Stomach smooth muscle (tissue), 2 donors: ENCODE measurements around the gene SRGAP2C.
"Not testable (repeated sequence)": the region's sequence is repeated elsewhere in the genome, so short reads cannot be mapped to it uniquely, and the experiment has no call there.

Source experiments
- H3K27ac ChIP-seq: one replicate; pipeline ENCODE4 v1.7.0; 2013; ENCODE audit warnings: mild to moderate bottlenecking, low read length, inconsistent platforms
- H3K27me3 ChIP-seq, 2 donors: one replicate each; pipeline ENCODE4 v1.7.0; 2013; ENCODE audit warnings: low read length in 2 of 2; ENCODE audit not compliant: insufficient read depth in 2 of 2, control insufficient read depth in 1 of 2
- H3K36me3 ChIP-seq, 2 donors: one replicate each; pipeline ENCODE4 v1.7.0; 2013; ENCODE audit warnings: low read length in 2 of 2; ENCODE audit not compliant: control insufficient read depth in 2 of 2, insufficient read depth in 2 of 2
- H3K4me1 ChIP-seq: one replicate; pipeline ENCODE4 v1.7.0; 2013; ENCODE audit warnings: low read length; ENCODE audit not compliant: control insufficient read depth, insufficient read depth
- H3K4me3 ChIP-seq, 2 donors: one replicate each; pipeline ENCODE4 v1.7.0; 2013; ENCODE audit warnings: low read length in 2 of 2
- H3K9ac ChIP-seq, 2 donors: one replicate each; pipeline ENCODE4 v1.7.0; 2013; ENCODE audit warnings: low read length in 2 of 2, mild to moderate bottlenecking in 1 of 2
- H3K9me3 ChIP-seq, 2 donors: one replicate each; pipeline ENCODE4 v1.7.0; 2013; ENCODE audit warnings: low read length in 2 of 2; ENCODE audit not compliant: control insufficient read depth in 2 of 2
- donor health status: healthy.
- donor health status: Pancreatic carcinoma.

The SRGAP2C gene

DNA sequence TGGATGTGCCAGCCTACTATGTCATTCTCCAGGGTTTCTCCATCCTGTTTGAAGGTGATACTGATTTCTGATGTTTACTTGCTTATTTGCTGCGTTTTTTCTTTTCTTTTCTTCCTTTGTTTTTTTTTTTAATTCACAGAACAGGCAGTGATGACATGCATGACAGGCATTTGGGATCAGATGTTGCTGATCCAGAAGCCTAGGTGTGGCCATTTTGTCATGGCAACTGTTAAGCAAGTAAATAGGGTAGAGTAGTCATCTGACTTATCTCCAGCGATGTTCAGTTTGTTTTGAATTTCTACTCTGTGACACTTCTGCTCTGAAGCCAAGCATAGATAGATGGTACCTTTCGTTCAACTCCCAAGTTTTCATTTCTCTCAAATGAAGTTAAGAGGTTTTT lies 181.4 kb downstream of the SRGAP2C start:
- H3K9ac ChIP-seq, H3K27ac ChIP-seq, H3K9me3 ChIP-seq, H3K27me3 ChIP-seq, H3K36me3 ChIP-seq, H3K4me1 ChIP-seq, H3K4me3 ChIP-seq: not testable (repeated sequence)

DNA sequence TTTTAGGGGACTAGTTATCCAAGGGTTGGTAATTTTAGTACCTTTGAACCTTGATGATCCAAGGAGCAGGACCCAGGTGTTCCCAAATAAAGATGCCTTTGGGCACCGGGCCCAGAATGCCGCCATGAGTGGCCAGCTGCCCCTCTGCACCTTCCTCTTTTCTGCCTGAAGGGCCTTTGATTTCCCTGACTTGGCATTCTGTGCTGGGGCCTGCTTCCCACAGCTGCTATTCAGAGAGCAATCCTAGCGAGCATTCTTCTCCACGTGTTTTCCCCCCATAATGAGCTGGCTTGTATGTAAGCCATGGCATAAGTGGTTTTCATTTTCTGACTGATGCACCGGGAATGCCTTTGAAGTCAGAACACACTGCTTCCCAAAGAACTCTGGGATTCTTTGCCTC lies 184.1 kb downstream of the SRGAP2C start:
- not testable (repeated sequence) for H3K4me3 ChIP-seq, H3K9me3 ChIP-seq, H3K9ac ChIP-seq, H3K27me3 ChIP-seq, H3K4me1 ChIP-seq, H3K27ac ChIP-seq, H3K36me3 ChIP-seq

DNA sequence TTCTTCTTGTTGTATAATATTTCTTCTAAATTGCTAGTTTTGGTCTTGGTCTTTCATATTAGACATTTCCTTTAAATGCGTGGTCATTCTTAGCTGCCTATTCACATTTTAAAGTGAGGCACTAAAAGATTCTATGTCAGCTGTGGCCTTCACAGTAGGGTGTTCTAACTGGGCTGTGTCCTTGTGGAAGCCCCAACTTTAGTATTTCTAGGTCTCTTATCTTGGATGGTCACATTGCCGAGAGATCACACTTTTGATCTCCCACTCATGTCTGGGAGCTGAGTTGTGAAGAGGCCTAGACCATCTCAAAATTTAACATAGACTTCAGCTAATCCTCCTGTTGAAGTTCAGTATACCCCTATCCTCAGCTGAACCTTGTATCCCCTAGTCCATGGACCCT lies 185.2 kb downstream of the SRGAP2C start:
- H3K9me3 ChIP-seq, H3K27ac ChIP-seq, H3K4me3 ChIP-seq: not testable (repeated sequence)

DNA sequence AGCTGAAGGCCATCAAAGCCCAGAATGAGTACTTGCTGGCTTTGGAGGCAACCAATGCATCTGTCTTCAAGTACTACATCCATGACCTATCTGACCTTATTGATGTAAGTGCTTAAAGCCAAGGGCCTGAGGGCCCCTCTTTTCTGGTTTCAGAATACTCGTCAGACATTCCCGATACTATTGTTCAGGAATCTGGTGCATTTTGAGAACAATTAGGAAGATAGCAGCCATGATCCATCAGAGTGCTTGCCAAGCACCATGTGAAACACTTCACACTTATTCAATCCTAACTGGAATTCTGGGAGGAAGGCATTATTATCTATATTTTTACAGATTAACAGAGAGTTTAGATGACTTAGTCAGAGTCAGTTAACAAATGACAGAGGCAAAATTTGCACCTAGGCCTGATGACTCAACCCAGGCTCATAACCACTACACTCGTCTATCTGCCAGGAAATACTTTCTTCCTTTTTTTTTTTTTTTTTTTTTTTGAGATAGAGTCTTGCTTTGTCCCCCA lies 190.1 kb downstream of the SRGAP2C start:
- H3K9ac ChIP-seq, H3K9me3 ChIP-seq, H3K4me3 ChIP-seq, H3K4me1 ChIP-seq, H3K27me3 ChIP-seq, H3K27ac ChIP-seq, H3K36me3 ChIP-seq: not testable (repeated sequence)

More for the DNA sequence above, 185.2 kb downstream of the SRGAP2C start:
- not testable (repeated sequence) for H3K9ac ChIP-seq, H3K27me3 ChIP-seq, H3K4me1 ChIP-seq, H3K36me3 ChIP-seq

DNA sequence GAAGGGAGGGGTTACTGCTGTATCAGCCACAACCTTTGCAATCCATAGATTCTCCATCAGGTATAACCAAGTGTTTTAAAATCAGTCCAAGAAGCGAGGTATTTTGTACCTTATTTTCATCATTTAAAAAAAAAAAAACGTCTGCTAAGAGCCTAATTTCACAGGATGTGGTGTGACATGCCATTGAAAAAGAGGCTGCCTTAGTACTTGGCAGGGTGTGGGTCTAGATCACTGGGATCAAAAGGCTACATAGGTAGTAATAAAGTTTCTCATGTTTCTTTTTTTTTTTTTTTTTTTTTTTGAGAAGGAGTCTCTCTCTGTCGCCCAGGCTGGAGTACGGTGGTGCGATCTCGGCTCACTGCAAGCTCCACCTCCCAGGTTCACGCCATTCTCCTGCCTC lies 192.2 kb downstream of the SRGAP2C start:
- H3K9me3 ChIP-seq, H3K4me3 ChIP-seq, H3K9ac ChIP-seq, H3K27ac ChIP-seq, H3K36me3 ChIP-seq, H3K27me3 ChIP-seq, H3K4me1 ChIP-seq: not testable (repeated sequence)

DNA sequence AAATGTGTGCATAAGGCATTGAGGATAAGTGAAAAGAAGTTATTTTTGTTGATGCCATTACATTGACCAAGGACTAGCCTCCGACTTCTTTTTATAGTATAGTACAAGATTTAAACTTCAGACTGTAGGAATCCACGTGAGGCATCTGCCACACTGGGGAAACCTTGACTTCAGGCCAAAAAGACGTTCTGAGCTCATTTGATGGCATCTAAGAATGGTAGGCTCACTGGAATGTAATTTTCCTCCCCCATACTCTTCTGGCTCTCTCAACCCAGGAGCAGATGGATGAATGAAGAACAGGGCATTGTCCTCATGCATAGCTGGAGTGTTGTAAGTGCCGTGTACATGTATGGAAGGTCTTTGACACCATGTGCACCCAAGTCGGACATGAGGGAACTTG lies 194.0 kb downstream of the SRGAP2C start:
- H3K9me3 ChIP-seq, H3K27me3 ChIP-seq, H3K4me3 ChIP-seq, H3K27ac ChIP-seq, H3K4me1 ChIP-seq, H3K9ac ChIP-seq, H3K36me3 ChIP-seq: not testable (repeated sequence)

DNA sequence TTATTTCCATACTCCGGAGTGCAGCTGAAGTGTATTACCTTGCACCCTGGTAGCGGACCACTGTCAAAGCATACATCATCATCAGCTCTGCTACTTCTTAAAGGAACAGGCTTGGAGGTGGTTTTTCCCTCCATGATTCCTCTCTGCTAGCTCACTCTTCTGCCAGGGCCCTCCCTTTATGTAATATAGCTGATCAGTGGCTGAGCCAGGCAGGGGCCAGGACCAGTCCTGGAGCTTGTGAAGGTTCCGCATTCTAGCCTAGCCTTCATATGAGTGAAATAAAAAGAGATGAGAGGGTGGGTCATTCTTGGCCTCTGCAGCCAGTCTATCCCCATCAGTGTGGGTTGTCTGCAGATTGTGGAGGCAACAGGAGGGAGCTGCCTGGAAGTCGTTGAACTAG lies 200.0 kb downstream of the SRGAP2C start:
- H3K4me3 ChIP-seq, H3K9ac ChIP-seq, H3K4me1 ChIP-seq, H3K27ac ChIP-seq, H3K9me3 ChIP-seq, H3K27me3 ChIP-seq, H3K36me3 ChIP-seq: not testable (repeated sequence)

DNA sequence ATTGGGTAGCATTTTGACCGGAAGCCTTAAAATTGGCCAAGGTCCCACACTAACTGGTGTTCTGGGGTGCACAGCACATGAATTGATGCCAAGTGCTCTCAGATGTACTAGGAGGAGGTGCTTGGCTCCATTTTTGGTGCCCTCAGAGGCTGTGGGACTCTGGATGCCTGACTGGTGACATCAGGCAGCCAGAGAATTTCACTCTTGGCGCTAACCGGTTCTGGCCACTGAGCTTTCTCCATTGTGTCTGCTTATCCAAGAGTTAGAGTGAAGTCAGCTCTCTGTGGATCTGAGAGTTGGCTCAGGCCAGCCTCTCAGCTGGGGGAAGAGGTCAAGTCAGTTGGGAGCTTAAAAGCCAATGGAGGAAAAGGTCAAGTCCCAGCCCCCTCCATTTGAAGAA lies 200.4 kb downstream of the SRGAP2C start:
- H3K4me3 ChIP-seq, H3K9me3 ChIP-seq, H3K9ac ChIP-seq, H3K36me3 ChIP-seq, H3K27ac ChIP-seq, H3K4me1 ChIP-seq, H3K27me3 ChIP-seq: not testable (repeated sequence)

DNA sequence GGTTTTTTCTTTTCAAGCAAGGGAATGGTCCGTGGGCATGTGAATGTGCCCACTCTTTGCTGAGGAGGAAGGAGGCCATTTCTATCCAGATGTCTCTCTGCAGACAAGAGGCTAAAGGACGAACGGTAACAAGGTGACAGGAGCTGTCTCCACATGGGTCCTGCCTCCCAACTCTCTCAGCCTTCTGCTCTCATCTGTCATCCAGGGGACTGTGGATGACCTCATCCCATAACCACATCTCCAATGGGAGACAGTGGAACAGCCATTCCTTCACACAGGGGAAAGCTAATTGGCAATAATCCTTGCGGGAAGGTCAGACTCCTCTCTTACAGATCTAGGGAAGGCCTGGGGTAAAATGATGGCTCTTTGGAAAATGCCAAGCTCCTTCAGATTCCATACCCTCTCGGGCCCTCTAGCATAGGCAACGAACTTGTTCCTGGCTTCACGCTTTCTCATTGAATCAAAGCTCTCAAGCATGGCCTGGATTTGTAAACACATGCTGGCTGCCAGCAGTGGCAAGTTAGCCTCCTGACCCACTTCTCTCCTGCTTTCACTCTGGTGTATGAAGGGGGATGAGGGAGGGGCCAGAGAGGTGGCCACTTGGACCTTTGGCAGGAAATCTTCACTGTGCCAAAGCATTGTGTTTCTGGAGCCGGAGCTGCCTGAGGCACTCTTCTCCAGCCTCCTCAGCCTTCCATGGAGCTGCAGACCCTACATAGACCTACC lies 201.0 kb downstream of the SRGAP2C start:
- not testable (repeated sequence) for H3K4me3 ChIP-seq, H3K4me1 ChIP-seq, H3K9me3 ChIP-seq, H3K27me3 ChIP-seq, H3K36me3 ChIP-seq, H3K9ac ChIP-seq, H3K27ac ChIP-seq

DNA sequence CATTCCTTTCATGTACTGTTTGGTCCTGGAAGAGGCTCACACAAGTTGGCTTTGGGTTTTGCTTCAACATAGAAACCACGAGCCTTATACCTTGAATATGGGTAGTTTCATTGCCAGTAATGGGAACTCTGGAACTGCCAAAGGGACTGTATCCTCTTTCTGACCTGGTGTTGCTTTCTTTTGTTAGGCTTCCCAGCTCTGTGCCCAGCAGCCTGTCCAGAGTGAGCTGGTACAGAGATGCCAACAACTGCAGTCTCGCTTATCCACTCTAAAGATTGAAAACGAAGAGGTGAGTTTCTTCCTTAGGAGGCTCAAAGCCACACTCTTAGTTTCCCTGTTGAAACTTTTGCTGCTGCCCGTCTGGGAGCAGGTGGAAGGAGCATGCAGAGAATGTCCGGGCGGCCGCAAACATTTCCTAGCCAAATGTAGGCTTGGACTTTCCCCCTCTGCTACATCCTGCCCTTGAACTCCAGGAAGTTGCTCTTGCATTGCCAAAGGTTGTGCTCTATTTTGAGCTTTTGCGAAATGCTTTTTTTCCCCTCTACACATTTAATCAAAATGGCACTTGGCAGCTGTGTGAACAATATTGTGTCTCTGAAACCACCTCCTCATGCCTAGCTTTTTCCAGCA lies 201.7 kb downstream of the SRGAP2C start:
- H3K9ac ChIP-seq: not testable (repeated sequence)

DNA sequence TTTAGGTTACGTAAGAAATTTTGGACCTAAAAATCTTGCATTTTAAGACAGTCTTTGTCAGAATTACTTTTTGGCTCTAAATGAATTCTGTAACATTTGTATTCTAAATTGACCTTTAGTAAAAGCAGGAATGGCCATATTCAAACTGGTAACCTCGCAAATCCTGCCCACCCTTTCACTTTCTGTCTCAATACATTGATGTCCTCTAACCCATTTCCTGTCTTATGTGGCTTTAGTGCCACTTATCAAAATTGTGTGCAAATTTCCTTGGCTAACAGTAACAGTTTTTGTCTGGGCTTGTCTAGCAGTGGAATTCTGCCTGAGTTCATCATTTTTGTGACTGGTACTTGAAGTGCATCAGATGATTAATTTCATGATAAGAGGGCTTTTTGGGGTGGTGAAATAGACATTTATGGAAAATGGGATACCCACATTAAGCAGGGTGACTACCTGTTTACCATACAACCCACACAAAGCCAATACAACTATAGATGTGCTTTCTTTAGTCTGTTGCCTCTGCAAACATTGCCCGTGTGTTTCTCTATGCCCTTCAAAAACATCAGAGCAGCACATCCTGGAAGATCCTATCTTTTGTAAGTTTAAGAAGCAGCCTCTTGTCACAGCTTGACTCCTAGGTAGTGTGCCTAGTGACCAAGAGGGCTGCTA lies 205.3 kb downstream of the SRGAP2C start:
- H3K36me3 ChIP-seq, H3K4me3 ChIP-seq, H3K9ac ChIP-seq, H3K4me1 ChIP-seq, H3K27ac ChIP-seq, H3K9me3 ChIP-seq, H3K27me3 ChIP-seq: not testable (repeated sequence)

More for the DNA sequence above, 201.7 kb downstream of the SRGAP2C start:
- H3K4me3 ChIP-seq, H3K36me3 ChIP-seq, H3K4me1 ChIP-seq, H3K9me3 ChIP-seq, H3K27ac ChIP-seq, H3K27me3 ChIP-seq: not testable (repeated sequence)
